H9 (cell line): ENCODE measurements around the gene MMP14. TPM values are rescaled to one million over a fixed set of nuclear protein-coding genes. Genes with fewer than 3 reads are reported as not detected.

ENCODE experiments used
- DNase-seq: peaks from one replicate; pipeline ENCODE4 v3.0.0-alpha.2; 2017
- H2AFZ ChIP-seq: one replicate; pipeline ENCODE4 v1.6.1; 2013; ENCODE audit warnings: mild to moderate bottlenecking, low read length, control low read depth, moderate library complexity
- H2AK5ac ChIP-seq: 2 replicates; pipeline ENCODE4 v1.6.1; 2013; ENCODE audit warnings: low read length, control low read depth, mixed read lengths; ENCODE audit not compliant: insufficient read length
- H2BK120ac ChIP-seq: one replicate; pipeline ENCODE4 v1.6.1; 2013; ENCODE audit warnings: low read depth, mild to moderate bottlenecking, low read length, control low read depth, inconsistent platforms; ENCODE audit not compliant: poor library complexity, severe bottlenecking
- H2BK12ac ChIP-seq: 2 replicates; pipeline ENCODE4 v1.6.1; 2013; ENCODE audit warnings: low read length, control low read depth, mixed read lengths, low read depth; ENCODE audit not compliant: insufficient read length
- H2BK15ac ChIP-seq: 2 replicates; pipeline ENCODE4 v1.6.1; 2013; ENCODE audit warnings: low read depth, low read length, control low read depth
- H2BK20ac ChIP-seq: one replicate; pipeline ENCODE4 v1.6.1; 2013; ENCODE audit warnings: low read depth, mild to moderate bottlenecking, low read length, control low read depth, inconsistent platforms; ENCODE audit not compliant: poor library complexity, severe bottlenecking
- H2BK5ac ChIP-seq: 2 replicates; pipeline ENCODE4 v1.6.1; 2013; ENCODE audit warnings: low read length, control low read depth, mixed read lengths; ENCODE audit not compliant: insufficient read length
- H3K14ac ChIP-seq: 2 replicates; pipeline ENCODE4 v1.6.1; 2013; ENCODE audit warnings: low read length, control low read depth; ENCODE audit not compliant: insufficient read depth
- H3K18ac ChIP-seq: 2 replicates; pipeline ENCODE4 v1.6.1; 2013; ENCODE audit warnings: low read depth, mild to moderate bottlenecking, mixed read lengths, low read length, control low read depth; ENCODE audit not compliant: insufficient read length
- H3K23ac ChIP-seq: 2 replicates; pipeline ENCODE4 v1.6.1; 2013; ENCODE audit warnings: low read length, control low read depth, mixed read lengths, low read depth; ENCODE audit not compliant: insufficient read length
- H3K23me2 ChIP-seq: 2 replicates; pipeline ENCODE4 v1.6.1; 2013; ENCODE audit warnings: low read depth, mild to moderate bottlenecking, mixed read lengths, low read length, control low read depth; ENCODE audit not compliant: insufficient read length, poor library complexity, severe bottlenecking
- H3K27ac ChIP-seq: 2 replicates; pipeline ENCODE4 v1.5.1; 2013; ENCODE audit warnings: low read length, control low read depth, mixed read lengths, low read depth; ENCODE audit not compliant: insufficient read length
- H3K27me3 ChIP-seq: 2 replicates; pipeline ENCODE4 v1.6.1; 2013; ENCODE audit warnings: low read length, control low read depth, inconsistent platforms; ENCODE audit not compliant: insufficient read depth
- H3K4ac ChIP-seq: 2 replicates; pipeline ENCODE4 v1.6.1; 2013; ENCODE audit warnings: low read depth, mild to moderate bottlenecking, control low read depth, inconsistent platforms, low read length, moderate library complexity
- H3K4me1 ChIP-seq: 2 replicates; pipeline ENCODE4 v1.6.1; 2013; ENCODE audit warnings: low read length, control low read depth, inconsistent platforms; ENCODE audit not compliant: insufficient read depth
- H3K4me2 ChIP-seq: 2 replicates; pipeline ENCODE4 v1.6.1; 2013; ENCODE audit warnings: low read length, control low read depth, mixed read lengths; ENCODE audit not compliant: insufficient read length, insufficient read depth
- H3K56ac ChIP-seq: 2 replicates; pipeline ENCODE4 v1.6.1; 2013; ENCODE audit warnings: low read depth, mild to moderate bottlenecking, mixed read lengths, low read length, control low read depth; ENCODE audit not compliant: insufficient read length
- H3K79me1 ChIP-seq: 2 replicates; pipeline ENCODE4 v1.6.1; 2013; ENCODE audit warnings: low read depth, mild to moderate bottlenecking, moderate library complexity, low read length, control low read depth, inconsistent platforms; ENCODE audit not compliant: insufficient read depth, poor library complexity, severe bottlenecking
- H3K79me2 ChIP-seq: 2 replicates; pipeline ENCODE4 v1.6.1; 2013; ENCODE audit warnings: low read length, control low read depth, inconsistent platforms; ENCODE audit not compliant: insufficient read depth
- H3K9ac ChIP-seq: 2 replicates; pipeline ENCODE4 v1.6.1; 2013; ENCODE audit warnings: low read length, control low read depth, mixed read lengths; ENCODE audit not compliant: insufficient read length; ENCODE audit errors: extremely low read depth
- H3K9me3 ChIP-seq: one replicate; pipeline ENCODE4 v1.6.1; 2013; ENCODE audit warnings: low read depth, low read length, inconsistent platforms; ENCODE audit not compliant: control insufficient read depth
- H3T11ph ChIP-seq: one replicate; pipeline ENCODE4 v1.6.1; 2013; ENCODE audit warnings: mild to moderate bottlenecking, low read length, control low read depth, inconsistent platforms
- H4K20me1 ChIP-seq: one replicate; pipeline ENCODE4 v1.6.1; 2013; ENCODE audit not compliant: control insufficient read depth, insufficient read length, insufficient read depth
- H4K5ac ChIP-seq: 2 replicates; pipeline ENCODE4 v1.6.1; 2013; ENCODE audit warnings: low read depth, mild to moderate bottlenecking, mixed read lengths, low read length, control low read depth; ENCODE audit not compliant: insufficient read length
- H4K8ac ChIP-seq: replicated peaks from 2 replicates; pipeline ENCODE4 v1.6.1; 2013; ENCODE audit warnings: low read length, control low read depth, mixed read lengths, low read depth; ENCODE audit not compliant: insufficient read length
- H4K91ac ChIP-seq: 2 replicates; pipeline ENCODE4 v1.6.1; 2013; ENCODE audit warnings: low read depth, mild to moderate bottlenecking, moderate library complexity, mixed read lengths, low read length, control low read depth; ENCODE audit not compliant: insufficient read length
- H3K27ac Mint-ChIP-seq, 3 experiments: 2 replicates in 2 of 3; 3 replicates in 1 of 3; pipeline ENCODE4 v1.8.0; 2020 to 2021; ENCODE audit warnings: mixed read lengths in 3 of 3, mild to moderate bottlenecking in 1 of 3, moderate library complexity in 1 of 3
- H3K27me3 Mint-ChIP-seq: 2 replicates; pipeline ENCODE4 v1.8.0; 2021; ENCODE audit warnings: low read depth, mild to moderate bottlenecking, moderate library complexity, mixed read lengths
- H3K36me3 Mint-ChIP-seq, 3 experiments: 2 replicates in 2 of 3; 3 replicates in 1 of 3; pipeline ENCODE4 v1.8.0; 2020 to 2021; ENCODE audit warnings: low read depth in 3 of 3, mixed read lengths in 3 of 3; ENCODE audit not compliant: insufficient read depth in 1 of 3
- H3K4me1 Mint-ChIP-seq, 2 experiments: 2 replicates each; pipeline ENCODE4 v1.8.0; 2020; ENCODE audit warnings: mixed read lengths in 2 of 2
- H3K4me3 Mint-ChIP-seq, 2 experiments: 2 replicates in 1 of 2; 3 replicates in 1 of 2; pipeline ENCODE4 v1.8.0; 2020 to 2021; ENCODE audit warnings: mild to moderate bottlenecking in 2 of 2, mixed read lengths in 2 of 2, moderate library complexity in 1 of 2
- H3K9me3 Mint-ChIP-seq, 2 experiments: 2 replicates in 1 of 2; 3 replicates in 1 of 2; pipeline ENCODE4 v1.8.0; 2020; ENCODE audit warnings: mild to moderate bottlenecking in 2 of 2, mixed read lengths in 2 of 2, moderate library complexity in 1 of 2
- CTCF ChIP-seq: fragments of 200-600 bp; sonication (generic); conservative IDR thresholded peaks from 3 replicates; pipeline ENCODE4 v1.8.0; 2021; ENCODE audit warnings: antibody characterized with exemption, mild to moderate bottlenecking
- WGBS: extraction: QIAGEN DNeasy Blood & Tissue Kit; methylation state at CpG from one replicate; pipeline ENCODE4 v1.1.7; 2013; ENCODE audit warnings: missing lambda C conversion rate, low lambda C conversion rate, mixed read lengths; ENCODE audit not compliant: insufficient read length; ENCODE audit errors: extremely low coverage; 5-methylcytosine and 5-hydroxymethylcytosine counted together
- total RNA-seq: library from RNA; stranded (reverse); gene quantifications from 2 replicates; pipeline ENCODE4 v1.2.1, GENCODE V29; 2021

Gene MMP14
- total RNA-seq, 1 experiment from 2014 or later = 56.5 TPM

GRCh38 chr14:22875748-22876319 is 39.4 kb downstream of the MMP14 start:
- no peak overlapping the region for H3K27ac Mint-ChIP-seq
- H3K36me3 Mint-ChIP-seq = peaks cover 0 to 17% (median 5%) of the 10 kb centered on the region in 3 experiments
- Histone ChIP-seq H3K27me3 (no peaks in the 10 kb centered on the region), H3K18ac (no peak overlapping the region), H3K27ac (no peak overlapping the region), H3K4ac (no peak overlapping the region), H2AFZ (no peak overlapping the region), H2BK15ac (no peak overlapping the region), H3K9me3 (no peaks in the 10 kb centered on the region), H3K9ac (no peak overlapping the region), H3K23ac (no peak overlapping the region), H2BK120ac (no peak overlapping the region), H2BK12ac (no peak overlapping the region), H4K20me1 (no peaks in the 10 kb centered on the region), H3K79me2 (no peaks in the 10 kb centered on the region), H3T11ph (no peak overlapping the region), H3K4me2 (no peak overlapping the region), H3K56ac (no peak overlapping the region), H3K23me2 (no peaks in the 10 kb centered on the region), H3K79me1 (no peaks in the 10 kb centered on the region), H2AK5ac (no peak overlapping the region), H4K8ac (no peak overlapping the region), H2BK5ac (no peak overlapping the region), H4K5ac (no peak overlapping the region), H2BK20ac (no peak overlapping the region), H3K4me1 (peaks cover 4% of the 10 kb centered on the region; the same call in 1 of the 2 replicates), H3K14ac (no peak overlapping the region), H4K91ac (no peak overlapping the region)
- no peak for DNase-seq
- no peak overlapping the region; a peak in 2 of 5 replicates for H3K4me3 Mint-ChIP-seq
- H3K4me1 Mint-ChIP-seq = peaks cover 7 to 9% of the 10 kb centered on the region in 2 experiments
- TF ChIP-seq CTCF = no peak
- no peaks in the 10 kb centered on the region; the same call in 1 of the 2 replicates for H3K27me3 Mint-ChIP-seq
- no CpG with 5 or more reads among the region's 20 CpGs for WGBS
- no peaks in the 10 kb centered on the region for H3K9me3 Mint-ChIP-seq
